Dendritic cell treated with granulocyte-macrophage colony-stimulating factor and Interleukin-4, amounts not matched to agents 40 ng/mL and 50 ng/mL, for 4 days (primary cell): ENCODE results near the gene ATP7A.

Experiments used
- H3K27ac Mint-ChIP-seq: one replicate; pipeline ENCODE4 v1.8.0; 2022; ENCODE audit warnings: mild to moderate bottlenecking, mixed read lengths
- H3K27me3 Mint-ChIP-seq: one replicate; pipeline ENCODE4 v1.8.0; 2022; ENCODE audit warnings: mild to moderate bottlenecking, mixed read lengths
- H3K36me3 Mint-ChIP-seq: one replicate; pipeline ENCODE4 v1.8.0; 2022; ENCODE audit warnings: low read depth, mixed read lengths
- H3K4me1 Mint-ChIP-seq: one replicate; pipeline ENCODE4 v1.8.0; 2022; ENCODE audit warnings: low read depth, mixed read lengths
- H3K4me3 Mint-ChIP-seq: one replicate; pipeline ENCODE4 v1.8.0; 2022; ENCODE audit warnings: mild to moderate bottlenecking, moderate library complexity, mixed read lengths
- H3K9me3 Mint-ChIP-seq: one replicate; pipeline ENCODE4 v1.8.0; 2022; ENCODE audit warnings: mixed read lengths
- intact Hi-C: fragments of 100-400 bp; cut with micrococcal nuclease; formaldehyde crosslinking; loops from one replicate; pipeline ENCODE4 v1.15.0; 2022

ATP7A gene

GRCh38 chrX:77961063-77961462, 50.6 kb downstream of the ATP7A start:
- Mint-ChIP-seq H3K36me3 (no peaks in the 10 kb centered on the region), H3K4me1 (peaks cover 13% of the 10 kb centered on the region), H3K4me3 (no peak overlapping the region), H3K27ac (no peak overlapping the region), H3K27me3 (no peaks in the 10 kb centered on the region), H3K9me3 (no peaks in the 10 kb centered on the region)
- intact Hi-C loops, result no loop called here

GRCh38 chrX:77962068-77962902, 51.8 kb downstream of the ATP7A start:
- Mint-ChIP-seq H3K4me1 (peaks cover 13% of the 10 kb centered on the region), H3K9me3 (no peaks in the 10 kb centered on the region), H3K36me3 (no peaks in the 10 kb centered on the region), H3K4me3 (peak overlapping the region; percentile 61), H3K27me3 (no peaks in the 10 kb centered on the region), H3K27ac (peak overlapping the region; percentile 66)
- intact Hi-C loops, result no loop called here

- no peak overlapping the region for H3K27ac Mint-ChIP-seq
- intact Hi-C loops, result no loop called here
- H3K27me3 Mint-ChIP-seq, result no peaks in the 10 kb centered on the region
- no peak overlapping the region for H3K4me3 Mint-ChIP-seq
- H3K4me1 Mint-ChIP-seq, result peaks cover 12% of the 10 kb centered on the region
- no peaks in the 10 kb centered on the region for H3K9me3 Mint-ChIP-seq
- H3K36me3 Mint-ChIP-seq, result no peaks in the 10 kb centered on the region
Measured at GRCh38 chrX:77966361-77966760, 55.9 kb downstream of the ATP7A start.

GRCh38 chrX:77967631-77968030, 57.1 kb downstream of the ATP7A start:
- intact Hi-C loops, result no loop called here
- H3K36me3 Mint-ChIP-seq, result peaks cover 6% of the 10 kb centered on the region
- H3K4me1 Mint-ChIP-seq, result peaks cover 1% of the 10 kb centered on the region
- no peaks in the 10 kb centered on the region for H3K27me3 Mint-ChIP-seq
- no peak overlapping the region for H3K4me3 Mint-ChIP-seq
- H3K27ac Mint-ChIP-seq, result no peak overlapping the region
- no peaks in the 10 kb centered on the region for H3K9me3 Mint-ChIP-seq

- no peaks in the 10 kb centered on the region for H3K9me3 Mint-ChIP-seq
Measured at GRCh38 chrX:77969538-77969937, 59.0 kb downstream of the ATP7A start, which contains the start of gene PGAM4. TSS of gene PGAM4 (minus strand) at chrX:77969638. CDS start at chrX:77969638, 0 bp downstream.

GRCh38 chrX:77975755-77976154, 65.3 kb downstream of the ATP7A start:
- Mint-ChIP-seq H3K36me3 (peaks cover 6% of the 10 kb centered on the region), H3K27me3 (no peaks in the 10 kb centered on the region), H3K4me1 (no peaks in the 10 kb centered on the region), H3K9me3 (no peaks in the 10 kb centered on the region), H3K27ac (no peak overlapping the region), H3K4me3 (no peak overlapping the region)
- intact Hi-C loops, result no loop called here

More at GRCh38 chrX:77969538-77969937, 59.0 kb downstream of the ATP7A start, which contains the start of gene PGAM4:
- intact Hi-C loops, result no loop called here
- Mint-ChIP-seq H3K4me1 (no peaks in the 10 kb centered on the region), H3K36me3 (peaks cover 6% of the 10 kb centered on the region), H3K27ac (no peak within 1 kb of the TSS), H3K4me3 (no peak within 1 kb of the TSS), H3K27me3 (no peaks in the 10 kb centered on the region)

- Mint-ChIP-seq H3K36me3 (peaks cover 4% of the 10 kb centered on the region), H3K27me3 (no peaks in the 10 kb centered on the region), H3K4me3 (no peak overlapping the region), H3K9me3 (no peaks in the 10 kb centered on the region), H3K27ac (no peak overlapping the region), H3K4me1 (no peaks in the 10 kb centered on the region)
- intact Hi-C loops, result no loop called here
Measured at GRCh38 chrX:77977095-77977494, 66.6 kb downstream of the ATP7A start.

- H3K9me3 Mint-ChIP-seq, result no peaks in the 10 kb centered on the region
- H3K4me3 Mint-ChIP-seq, result no peak overlapping the region
- H3K27ac Mint-ChIP-seq, result no peak overlapping the region
- H3K36me3 Mint-ChIP-seq, result no peaks in the 10 kb centered on the region
- H3K27me3 Mint-ChIP-seq, result no peaks in the 10 kb centered on the region
- intact Hi-C loops, result no loop called here
- no peaks in the 10 kb centered on the region for H3K4me1 Mint-ChIP-seq
Measured at GRCh38 chrX:77977518-77977917, 67.0 kb downstream of the ATP7A start.

- Mint-ChIP-seq H3K36me3 (peaks cover 6% of the 10 kb centered on the region), H3K27ac (no peak overlapping the region), H3K4me1 (no peaks in the 10 kb centered on the region), H3K9me3 (no peaks in the 10 kb centered on the region), H3K27me3 (no peaks in the 10 kb centered on the region), H3K4me3 (no peak overlapping the region)
- intact Hi-C loops, result no loop called here
Measured at GRCh38 chrX:77979870-77980269, 69.4 kb downstream of the ATP7A start.

- no peak overlapping the region for H3K27ac Mint-ChIP-seq
- H3K27me3 Mint-ChIP-seq, result no peaks in the 10 kb centered on the region
- intact Hi-C loops, result no loop called here
- H3K9me3 Mint-ChIP-seq, result no peaks in the 10 kb centered on the region
- H3K4me1 Mint-ChIP-seq, result no peaks in the 10 kb centered on the region
- no peak overlapping the region for H3K4me3 Mint-ChIP-seq
- peaks cover 22% of the 10 kb centered on the region for H3K36me3 Mint-ChIP-seq
Measured at GRCh38 chrX:78011846-78012245, 101.4 kb downstream of the ATP7A start.

GRCh38 chrX:78019586-78020483, 109.3 kb downstream of the ATP7A start:
- intact Hi-C loops, result loop anchor here (10.0 kb wide), 1 partner anchor 1745 kb away; no protein-coding TSS in a partner anchor
- no peaks in the 10 kb centered on the region for H3K9me3 Mint-ChIP-seq
- H3K27me3 Mint-ChIP-seq, result no peaks in the 10 kb centered on the region
- H3K36me3 Mint-ChIP-seq, result peaks cover 21% of the 10 kb centered on the region
- H3K4me1 Mint-ChIP-seq, result no peaks in the 10 kb centered on the region
- H3K27ac Mint-ChIP-seq, result no peak overlapping the region
- no peak overlapping the region for H3K4me3 Mint-ChIP-seq

GRCh38 chrX:78024349-78025059, 114.0 kb downstream of the ATP7A start:
- Mint-ChIP-seq H3K27ac (peak overlapping the region; percentile 63), H3K27me3 (no peaks in the 10 kb centered on the region), H3K9me3 (no peaks in the 10 kb centered on the region), H3K36me3 (no peaks in the 10 kb centered on the region), H3K4me3 (peak overlapping the region; percentile 32), H3K4me1 (no peaks in the 10 kb centered on the region)
- intact Hi-C loops, result loop anchor here (2.0 to 10.0 kb wide), 2 partner anchors 114 to 1750 kb away; partner anchors contain the start of gene ATP7A

- intact Hi-C loops, result loop anchor here (10.0 kb wide), 1 partner anchor 1753 kb away; no protein-coding TSS in a partner anchor
- Mint-ChIP-seq H3K4me3 (no peak overlapping the region), H3K27me3 (no peaks in the 10 kb centered on the region), H3K4me1 (no peaks in the 10 kb centered on the region), H3K36me3 (no peaks in the 10 kb centered on the region), H3K9me3 (no peaks in the 10 kb centered on the region), H3K27ac (no peak overlapping the region)
Measured at GRCh38 chrX:78027798-78028197, 117.3 kb downstream of the ATP7A start.
